Smooth muscle cell (in vitro differentiated cells): Measurements from ENCODE around the gene ZNF324. TPM values are rescaled to one million over a fixed set of nuclear protein-coding genes. Genes with fewer than 3 reads are reported as not detected.

ENCODE experiments used
- DNase-seq: peaks from one replicate; lab custom pipeline; 2025; ENCODE audit not compliant: unreplicated experiment; lab: John Stamatoyannopoulos, UW
- H2AFZ ChIP-seq: fragments of 200-600 bp; sonication (generic); 2 replicates; pipeline ENCODE4 v1.6.0; 2016; ENCODE audit warnings: antibody characterized with exemption, low read depth, mild to moderate bottlenecking
- H3F3A ChIP-seq: fragments of 200-600 bp; sonication (generic); 2 replicates; pipeline ENCODE4 v1.6.0; 2017; ENCODE audit warnings: antibody characterized with exemption, low read depth
- H3K27ac ChIP-seq: fragments of 200-600 bp; sonication (generic); 2 replicates; pipeline ENCODE4 v1.5.1; 2016; ENCODE audit warnings: low read depth, mild to moderate bottlenecking
- H3K27me3 ChIP-seq: fragments of 200-600 bp; sonication (generic); 2 replicates; pipeline ENCODE4 v1.6.1; 2016; ENCODE audit warnings: low read depth, mild to moderate bottlenecking
- H3K36me3 ChIP-seq: fragments of 200-600 bp; sonication (generic); 2 replicates; pipeline ENCODE4 v1.5.1; 2016; ENCODE audit warnings: low read depth
- H3K4me1 ChIP-seq: fragments of 200-600 bp; sonication (generic); 2 replicates; pipeline ENCODE4 v1.5.1; 2016; ENCODE audit warnings: low read depth
- H3K4me2 ChIP-seq: fragments of 200-600 bp; sonication (generic); 2 replicates; pipeline ENCODE4 v1.6.0; 2016; ENCODE audit warnings: mild to moderate bottlenecking
- H3K4me3 ChIP-seq: fragments of 200-600 bp; sonication (generic); 2 replicates; pipeline ENCODE4 v1.5.1; 2016; ENCODE audit warnings: mild to moderate bottlenecking
- H3K79me2 ChIP-seq: fragments of 200-600 bp; sonication (generic); 2 replicates; pipeline ENCODE4 v1.6.0; 2016; ENCODE audit warnings: low read depth, mild to moderate bottlenecking
- H3K9ac ChIP-seq: fragments of 200-600 bp; sonication (generic); 2 replicates; pipeline ENCODE4 v1.6.0; 2016; ENCODE audit warnings: low read depth
- H3K9me3 ChIP-seq: fragments of 200-600 bp; sonication (generic); replicated peaks from 2 replicates; pipeline ENCODE4 v1.5.1; 2016; ENCODE audit warnings: low read depth
- H4K20me1 ChIP-seq: fragments of 200-600 bp; sonication (generic); 2 replicates; pipeline ENCODE4 v1.6.0; 2016; ENCODE audit warnings: low read depth
- CTCF ChIP-seq: fragments of 200-600 bp; sonication (generic); IDR thresholded peaks from 2 replicates; pipeline ENCODE4 v1.5.1; 2017; ENCODE audit warnings: borderline replicate concordance, mild to moderate bottlenecking, antibody characterized with exemption; ENCODE audit not compliant: insufficient read depth, poor library complexity, severe bottlenecking
- WGBS: methylation state at CpG from one replicate; pipeline ENCODE4 v1.1.7; 2016; ENCODE audit warnings: low lambda C conversion rate; 5-methylcytosine and 5-hydroxymethylcytosine counted together
- polyA plus RNA-seq: library from polyadenylated mRNA; unstranded; fragments of >200 nt; fragmentation: Nextera tagmentation; extraction: Ambion mirVana; gene quantifications from 2 replicates; pipeline ENCODE4 v1.2.1, GENCODE V29; 2016
- total RNA-seq: library from RNA; depleted of rRNA; stranded (reverse); fragments of >200 nt; gene quantifications from 2 replicates; pipeline ENCODE4 v1.2.3, GENCODE V29; 2014

ZNF324 gene
- total and polyA plus RNA-seq, 2 experiments from 2014 or later: 8.8 to 10.2 TPM

GRCh38 chr19:58475714-58476497 is 9.0 kb downstream of the ZNF324 start, which contains the start of gene ZNF446:
TSS of gene ZNF446 (plus strand) at chr19:58476352. CDS start at chr19:58477219, 867 bp downstream.
- no peaks in the 10 kb centered on the region for H3K36me3 ChIP-seq
- H3K9me3 ChIP-seq: no peaks in the 10 kb centered on the region
- H3F3A ChIP-seq: peaks cover 6% of the 10 kb centered on the region
- H3K9ac ChIP-seq: peak within 1 kb of the TSS; percentile 85
- H3K27me3 ChIP-seq: no peaks in the 10 kb centered on the region
- H3K4me1 ChIP-seq: peaks cover 16% of the 10 kb centered on the region
- no peaks in the 10 kb centered on the region for H3K79me2 ChIP-seq
- TF ChIP-seq CTCF: no peak
- WGBS: 1% methylated on average over 59 of the region's 64 CpGs
- H3K4me2 ChIP-seq: peak within 1 kb of the TSS; percentile 89
- H4K20me1 ChIP-seq: peaks cover 7% of the 10 kb centered on the region
- peak within 1 kb of the TSS; percentile 96 for H3K27ac ChIP-seq
- peak within 1 kb of the TSS; percentile 54 for H3K4me3 ChIP-seq
- H2AFZ ChIP-seq: no peak within 1 kb of the TSS
- DNase-seq: peak; percentile 93

DNA sequence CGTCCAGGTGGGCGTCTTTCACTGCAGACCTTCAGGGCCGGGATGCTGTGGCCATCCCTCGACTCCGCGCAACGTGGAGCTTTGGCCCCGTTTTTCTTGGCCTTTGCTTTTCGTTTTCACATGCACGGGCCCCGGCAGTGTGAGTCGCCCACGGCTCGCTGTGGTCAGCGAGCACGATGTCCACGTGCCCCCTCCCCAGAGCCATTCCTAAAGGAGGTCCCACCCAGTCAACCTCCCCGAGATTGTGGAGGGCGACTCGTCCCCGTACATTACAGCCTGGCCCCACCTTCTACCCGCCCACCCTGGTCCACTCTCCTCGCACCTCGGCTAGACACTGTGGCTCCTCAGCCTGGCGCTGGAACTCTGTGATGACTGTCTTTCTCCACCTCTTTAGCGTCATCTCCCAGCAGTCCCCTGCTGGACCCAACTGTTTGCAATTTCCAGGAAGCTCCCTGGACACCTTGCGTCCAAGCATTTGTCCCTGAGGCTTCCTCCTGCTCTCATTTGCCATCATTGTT is 9.7 kb downstream of the ZNF324 start:
- no peak overlapping the region for H2AFZ ChIP-seq
- no peak for DNase-seq
- H3K4me1 ChIP-seq: peaks cover 16% of the 10 kb centered on the region
- no peaks in the 10 kb centered on the region for H3K9me3 ChIP-seq
- no peak for TF ChIP-seq CTCF
- H3K4me3 ChIP-seq: peak overlapping the region; percentile 54
- H3K79me2 ChIP-seq: no peaks in the 10 kb centered on the region
- H3K27ac ChIP-seq: peak overlapping the region; percentile 96
- H3K4me2 ChIP-seq: peak overlapping the region; percentile 89
- peaks cover 6% of the 10 kb centered on the region for H3F3A ChIP-seq
- no peaks in the 10 kb centered on the region for H3K36me3 ChIP-seq
- H3K9ac ChIP-seq: peak overlapping the region; percentile 85
- 7% methylated on average over 26 of the region's 27 CpGs for WGBS
- H3K27me3 ChIP-seq: no peaks in the 10 kb centered on the region
- H4K20me1 ChIP-seq: peaks cover 7% of the 10 kb centered on the region

DNA sequence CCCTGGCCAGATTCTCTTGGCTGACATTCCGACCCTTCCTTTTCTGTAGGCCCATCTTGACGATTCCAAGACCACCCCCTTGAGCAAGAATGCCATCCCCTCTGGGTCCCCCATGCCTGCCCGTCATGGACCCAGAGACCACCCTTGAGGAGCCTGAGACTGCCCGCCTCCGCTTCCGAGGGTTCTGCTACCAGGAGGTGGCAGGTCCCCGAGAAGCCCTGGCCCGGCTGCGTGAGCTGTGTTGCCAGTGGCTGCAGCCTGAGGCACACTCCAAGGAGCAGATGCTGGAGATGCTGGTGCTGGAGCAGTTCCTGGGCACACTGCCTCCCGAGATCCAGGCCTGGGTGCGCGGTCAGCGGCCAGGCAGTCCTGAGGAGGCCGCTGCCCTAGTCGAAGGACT is 10.2 kb downstream of the ZNF324 start:
- 92% methylated on average over 15 of the region's 15 CpGs for WGBS
- Histone ChIP-seq H3K27me3 (no peaks in the 10 kb centered on the region), H2AFZ (no peak overlapping the region), H3F3A (peaks cover 6% of the 10 kb centered on the region), H3K79me2 (no peaks in the 10 kb centered on the region), H3K9ac (peak overlapping the region; percentile 85), H3K27ac (peak overlapping the region; percentile 96), H3K4me3 (peak overlapping the region; percentile 54), H3K9me3 (no peaks in the 10 kb centered on the region), H3K4me2 (peak overlapping the region; percentile 89), H3K36me3 (no peaks in the 10 kb centered on the region), H3K4me1 (peaks cover 16% of the 10 kb centered on the region), H4K20me1 (peaks cover 7% of the 10 kb centered on the region)
- no peak for DNase-seq
- no peak for TF ChIP-seq CTCF
